ENCODE measurements around the gene EFNA3.
A peak's percentile ranks its signal among the peaks of the same experiment; 100 is the strongest.

The EFNA3 gene

DNA sequence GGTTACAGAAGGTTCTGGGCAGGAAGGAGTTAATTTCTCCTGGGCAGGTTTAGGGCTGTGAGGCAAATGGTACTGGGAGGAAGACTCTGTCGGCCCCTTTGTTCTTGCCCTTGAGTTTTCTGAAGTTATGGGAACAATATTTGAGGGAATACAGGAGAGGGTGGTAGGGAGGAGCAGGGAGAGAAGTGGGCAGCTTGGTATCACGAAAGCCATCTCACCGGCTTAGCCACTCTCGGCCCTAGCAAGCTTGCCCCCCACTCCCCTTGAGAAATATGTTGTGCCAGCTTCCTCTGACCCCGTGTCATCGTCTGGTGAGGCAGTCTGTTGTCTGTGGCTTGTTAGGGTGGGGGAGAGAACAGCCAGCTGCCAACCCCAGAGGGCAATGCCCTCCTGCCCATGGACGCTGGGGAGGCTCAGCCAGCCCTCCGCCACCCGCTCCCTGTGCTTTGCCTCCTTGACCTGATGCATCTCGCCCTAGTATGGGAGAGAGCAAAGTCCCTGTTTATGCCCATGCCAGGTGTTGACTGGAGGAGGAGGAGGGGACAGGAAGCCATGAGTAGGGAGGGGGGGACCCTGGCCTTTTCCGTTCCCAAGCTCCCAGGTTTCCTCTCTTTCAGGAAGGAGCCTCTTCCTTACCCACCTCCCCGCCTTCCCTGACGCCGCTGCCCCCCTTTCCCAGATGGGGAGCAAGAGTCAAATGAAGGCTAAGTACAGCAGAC, 50.3 kb downstream of the EFNA3 start:
- Histone ChIP-seq H3K9me3 (ENCODE audit: insufficient read depth, low read depth, low read length) (no peaks in the 10 kb centered on the region), H3K27ac (ENCODE audit: low read depth, low read length) (no peak overlapping the region), H3K9ac (ENCODE audit: low read depth, low read length) (0 out of 2 replicates have a peak overlapping the region, but pooled peaks have one; percentile 44), H3K4me3 (ENCODE audit: low read length) (peak overlapping the region; percentile 64), H3K36me3 (ENCODE audit: insufficient read depth, low read length) (peaks cover 8% of the 10 kb centered on the region), H3K4me1 (ENCODE audit: insufficient read depth, low read length) (peaks cover 52% of the 10 kb centered on the region), H3K27me3 (ENCODE audit: insufficient read depth, low read length) (peaks cover 57% of the 10 kb centered on the region)
- 22% methylated on average over 13 of the region's 14 CpGs for WGBS

- Histone ChIP-seq H3K9me3 (ENCODE audit: insufficient read depth, low read depth, low read length) (no peaks in the 10 kb centered on the region), H3K27me3 (ENCODE audit: insufficient read depth, low read length) (peaks cover 43% of the 10 kb centered on the region), H3K36me3 (ENCODE audit: insufficient read depth, low read length) (peaks cover 8% of the 10 kb centered on the region), H3K4me1 (ENCODE audit: insufficient read depth, low read length) (peaks cover 46% of the 10 kb centered on the region), H3K9ac (ENCODE audit: low read depth, low read length) (peak overlapping the region; percentile 44), H3K4me3 (ENCODE audit: low read length) (peak overlapping the region; percentile 64), H3K27ac (ENCODE audit: low read depth, low read length) (peak overlapping the region; percentile 54)
- WGBS, result 30% methylated on average over 6 of the region's 6 CpGs
Observed at GRCh38 chr1:155130272-155131006, 51.8 kb downstream of the EFNA3 start.

DNA sequence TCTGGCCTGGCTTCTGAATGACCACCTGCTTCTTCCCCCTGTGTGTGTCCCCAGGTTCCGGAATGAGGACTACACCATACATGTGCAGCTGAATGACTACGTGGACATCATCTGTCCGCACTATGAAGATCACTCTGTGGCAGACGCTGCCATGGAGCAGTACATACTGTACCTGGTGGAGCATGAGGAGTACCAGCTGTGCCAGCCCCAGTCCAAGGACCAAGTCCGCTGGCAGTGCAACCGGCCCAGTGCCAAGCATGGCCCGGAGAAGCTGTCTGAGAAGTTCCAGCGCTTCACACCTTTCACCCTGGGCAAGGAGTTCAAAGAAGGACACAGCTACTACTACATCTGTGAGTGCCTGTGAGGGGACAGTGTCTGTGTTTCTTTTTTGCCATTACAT, 52.6 kb downstream of the EFNA3 start:
- H3K36me3 ChIP-seq (ENCODE audit: insufficient read depth, low read length), result peaks cover 8% of the 10 kb centered on the region
- peaks cover 34% of the 10 kb centered on the region for H3K27me3 ChIP-seq (ENCODE audit: insufficient read depth, low read length)
- peaks cover 41% of the 10 kb centered on the region for H3K4me1 ChIP-seq (ENCODE audit: insufficient read depth, low read length)
- H3K4me3 ChIP-seq (ENCODE audit: low read length), result no peak overlapping the region
- no peaks in the 10 kb centered on the region for H3K9me3 ChIP-seq (ENCODE audit: insufficient read depth, low read depth, low read length)
- H3K27ac ChIP-seq (ENCODE audit: low read depth, low read length), result no peak overlapping the region
- H3K9ac ChIP-seq (ENCODE audit: low read depth, low read length), result no peak overlapping the region
- WGBS, result 96% methylated on average over 8 of the region's 8 CpGs

- Histone ChIP-seq H3K36me3 (ENCODE audit: insufficient read depth, low read length) (peaks cover 8% of the 10 kb centered on the region), H3K9ac (ENCODE audit: low read depth, low read length) (no peak overlapping the region), H3K9me3 (ENCODE audit: insufficient read depth, low read depth, low read length) (no peaks in the 10 kb centered on the region), H3K27ac (ENCODE audit: low read depth, low read length) (no peak overlapping the region), H3K27me3 (ENCODE audit: insufficient read depth, low read length) (peaks cover 29% of the 10 kb centered on the region), H3K4me3 (ENCODE audit: low read length) (no peak overlapping the region), H3K4me1 (ENCODE audit: insufficient read depth, low read length) (peaks cover 39% of the 10 kb centered on the region)
- WGBS, result 61% methylated on average over 1 of the region's 2 CpGs
Observed at GRCh38 chr1:155131856-155132255, 53.2 kb downstream of the EFNA3 start.

GRCh38 chr1:155133799-155134281, 55.2 kb downstream of the EFNA3 start:
- H3K27me3 ChIP-seq (ENCODE audit: insufficient read depth, low read length), result peaks cover 10% of the 10 kb centered on the region
- H3K9me3 ChIP-seq (ENCODE audit: insufficient read depth, low read depth, low read length), result no peaks in the 10 kb centered on the region
- peaks cover 17% of the 10 kb centered on the region for H3K36me3 ChIP-seq (ENCODE audit: insufficient read depth, low read length)
- peaks cover 31% of the 10 kb centered on the region for H3K4me1 ChIP-seq (ENCODE audit: insufficient read depth, low read length)
- H3K27ac ChIP-seq (ENCODE audit: low read depth, low read length), result no peak overlapping the region
- WGBS, result 91% methylated on average over 7 of the region's 7 CpGs
- no peak overlapping the region for H3K4me3 ChIP-seq (ENCODE audit: low read length)
- no peak overlapping the region for H3K9ac ChIP-seq (ENCODE audit: low read depth, low read length)

DNA sequence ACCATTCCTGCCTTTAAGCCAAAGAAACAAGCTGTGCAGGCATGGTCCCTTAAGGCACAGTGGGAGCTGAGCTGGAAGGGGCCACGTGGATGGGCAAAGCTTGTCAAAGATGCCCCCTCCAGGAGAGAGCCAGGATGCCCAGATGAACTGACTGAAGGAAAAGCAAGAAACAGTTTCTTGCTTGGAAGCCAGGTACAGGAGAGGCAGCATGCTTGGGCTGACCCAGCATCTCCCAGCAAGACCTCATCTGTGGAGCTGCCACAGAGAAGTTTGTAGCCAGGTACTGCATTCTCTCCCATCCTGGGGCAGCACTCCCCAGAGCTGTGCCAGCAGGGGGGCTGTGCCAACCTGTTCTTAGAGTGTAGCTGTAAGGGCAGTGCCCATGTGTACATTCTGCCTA, 55.7 kb downstream of the EFNA3 start:
- peak overlapping the region; percentile 88; the same call in 1 of the 2 replicates for H3K4me3 ChIP-seq (ENCODE audit: low read length)
- H3K36me3 ChIP-seq (ENCODE audit: insufficient read depth, low read length), result peaks cover 18% of the 10 kb centered on the region
- H3K9ac ChIP-seq (ENCODE audit: low read depth, low read length), result no peak overlapping the region
- H3K27me3 ChIP-seq (ENCODE audit: insufficient read depth, low read length), result peaks cover 5% of the 10 kb centered on the region
- no peak overlapping the region for H3K27ac ChIP-seq (ENCODE audit: low read depth, low read length)
- peaks cover 27% of the 10 kb centered on the region for H3K4me1 ChIP-seq (ENCODE audit: insufficient read depth, low read length)
- H3K9me3 ChIP-seq (ENCODE audit: insufficient read depth, low read depth, low read length), result no peaks in the 10 kb centered on the region
- WGBS, result 67% methylated on average over 1 of the region's 1 CpG

DNA sequence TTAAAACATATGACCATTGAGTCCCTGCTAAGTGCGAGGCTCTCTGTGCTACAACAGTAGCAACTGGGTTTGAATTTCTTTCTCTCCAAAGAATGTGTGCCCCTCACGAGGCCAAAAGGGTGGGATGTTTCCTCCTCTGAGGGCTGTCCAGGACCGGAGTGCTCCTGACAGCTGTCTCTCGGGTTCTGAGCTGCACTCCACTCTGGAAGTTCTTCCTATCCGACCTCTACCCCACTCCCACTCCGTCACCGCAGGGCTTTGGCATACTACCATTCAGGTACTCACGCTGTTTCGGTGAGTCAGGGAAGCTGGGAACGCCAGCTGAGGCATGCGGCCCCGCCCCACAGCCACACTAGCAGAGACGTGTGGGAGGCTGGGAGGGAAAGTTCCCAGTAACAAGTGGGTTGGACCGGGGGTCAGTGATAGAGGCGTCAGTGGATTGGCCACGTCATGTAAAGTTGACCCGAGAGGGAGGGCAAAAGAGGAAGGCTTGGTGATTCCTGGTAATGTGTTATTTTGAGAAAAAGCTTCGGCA, 56.3 kb downstream of the EFNA3 start:
- Histone ChIP-seq H3K4me1 (ENCODE audit: insufficient read depth, low read length) (peaks cover 23% of the 10 kb centered on the region), H3K27ac (ENCODE audit: low read depth, low read length) (peak overlapping the region; percentile 88), H3K4me3 (ENCODE audit: low read length) (peak overlapping the region; percentile 88), H3K9me3 (ENCODE audit: insufficient read depth, low read depth, low read length) (no peaks in the 10 kb centered on the region), H3K36me3 (ENCODE audit: insufficient read depth, low read length) (peaks cover 18% of the 10 kb centered on the region), H3K27me3 (ENCODE audit: insufficient read depth, low read length) (no peaks in the 10 kb centered on the region), H3K9ac (ENCODE audit: low read depth, low read length) (peak overlapping the region; percentile 78; the same call in 1 of the 2 replicates)
- WGBS, result 11% methylated on average over 18 of the region's 18 CpGs

- WGBS, result under 1% methylated on average over 52 of the region's 52 CpGs
- no peaks in the 10 kb centered on the region for H3K9me3 ChIP-seq (ENCODE audit: insufficient read depth, low read depth, low read length)
- peak within 1 kb of the TSS; percentile 94 for H3K27ac ChIP-seq (ENCODE audit: low read depth, low read length)
- H3K27me3 ChIP-seq (ENCODE audit: insufficient read depth, low read length), result no peaks in the 10 kb centered on the region
- H3K36me3 ChIP-seq (ENCODE audit: insufficient read depth, low read length), result peaks cover 18% of the 10 kb centered on the region
- H3K4me3 ChIP-seq (ENCODE audit: low read length), result peak within 1 kb of the TSS; percentile 88
- peak within 1 kb of the TSS; percentile 79 for H3K9ac ChIP-seq (ENCODE audit: low read depth, low read length)
- peaks cover 19% of the 10 kb centered on the region for H3K4me1 ChIP-seq (ENCODE audit: insufficient read depth, low read length)
Observed at GRCh38 chr1:155135415-155136028, 56.9 kb downstream of the EFNA3 start, which contains the start of gene SLC50A1. Gene SLC50A1 (plus strand): TSS chr1:155135852. CDS start chr1:155135912, 60 bp downstream.

GRCh38 chr1:155136748-155137147, 58.1 kb downstream of the EFNA3 start:
- 55% methylated on average over 6 of the region's 6 CpGs for WGBS
- H3K9me3 ChIP-seq (ENCODE audit: insufficient read depth, low read depth, low read length), result no peaks in the 10 kb centered on the region
- no peak overlapping the region for H3K27ac ChIP-seq (ENCODE audit: low read depth, low read length)
- peaks cover 14% of the 10 kb centered on the region; the same call in 1 of the 2 replicates for H3K4me1 ChIP-seq (ENCODE audit: insufficient read depth, low read length)
- peak overlapping the region; percentile 88 for H3K4me3 ChIP-seq (ENCODE audit: low read length)
- peaks cover 12% of the 10 kb centered on the region for H3K36me3 ChIP-seq (ENCODE audit: insufficient read depth, low read length)
- H3K9ac ChIP-seq (ENCODE audit: low read depth, low read length), result no peak overlapping the region; the same call in 1 of the 2 replicates
- 0 out of 2 replicates have a peak, but pooled peaks cover under 1% of the 10 kb centered on the region for H3K27me3 ChIP-seq (ENCODE audit: insufficient read depth, low read length)

All from HUES64 (cell line).